Breast epithelium (tissue), 4 donors: ENCODE results near the gene NAV2. TPM values are rescaled to one million over a fixed set of nuclear protein-coding genes. Genes with fewer than 3 reads are reported as not detected.

Source experiments
- DNase-seq, 2 donors: peaks; one replicate each; pipeline ENCODE4 v3.0.0-alpha.2; 2019; ENCODE audit warnings: low spot score in 2 of 2
- H3K27ac ChIP-seq, 2 donors: fragments of 200-600 bp; sonication (generic) in 1 of 2; one replicate each; pipeline ENCODE4 v1.5.1; 2016 to 2019; ENCODE audit warnings: mild to moderate bottlenecking in 1 of 2
- H3K27me3 ChIP-seq, 2 donors: fragments of 200-600 bp; sonication (generic) in 1 of 2; one replicate each; pipeline versions ENCODE4 v1.5.1 to v1.6.0; 2017 to 2019; ENCODE audit warnings: control low read depth in 1 of 2, mild to moderate bottlenecking in 1 of 2
- H3K36me3 ChIP-seq: fragments of 200-600 bp; one replicate; pipeline ENCODE4 v1.5.1; 2019
- H3K4me1 ChIP-seq, 2 donors: fragments of 200-600 bp; sonication (generic); one replicate each; pipeline ENCODE4 v1.5.1; 2016 to 2019; ENCODE audit warnings: control low read depth in 1 of 2
- H3K4me3 ChIP-seq, 3 donors: fragments of 200-600 bp; sonication (generic); 1 replicate in 2 of 3; 2 replicates in 1 of 3; pipeline ENCODE4 v1.5.1; 2016 to 2019; ENCODE audit warnings: mild to moderate bottlenecking in 3 of 3, moderate library complexity in 2 of 3
- H3K9me3 ChIP-seq, 2 donors: fragments of 200-600 bp; sonication (generic) in 1 of 2; one replicate each; pipeline ENCODE4 v1.5.1; 2016 to 2019; ENCODE audit warnings: control low read depth in 1 of 2
- CTCF ChIP-seq, 3 donors: fragments of 450-650 bp; IDR thresholded peaks; one replicate each; pipeline ENCODE4 v1.5.1; 2016 to 2017; ENCODE audit warnings: antibody characterized with exemption in 3 of 3, mild to moderate bottlenecking in 3 of 3, moderate library complexity in 3 of 3
- POLR2A ChIP-seq: fragments of 450-650 bp; IDR thresholded peaks from one replicate; pipeline ENCODE4 v1.6.1; 2016; ENCODE audit warnings: antibody characterized with exemption, mild to moderate bottlenecking, moderate library complexity
- POLR2AphosphoS5 ChIP-seq, 3 donors: sonication (generic); formaldehyde crosslinking; IDR thresholded peaks; one replicate each; pipeline ENCODE4 v1.6.1; 2017; ENCODE audit warnings: antibody characterized with exemption in 3 of 3
- intact Hi-C: fragments of 100-400 bp; cut with DNase I; formaldehyde crosslinking; loops from one replicate; pipeline ENCODE4 v1.15.1; 2023; ENCODE audit warnings: low total_unique reads
- total RNA-seq, 3 donors: library from RNA; depleted of rRNA; stranded (reverse); fragments of >200 nt; gene quantifications; one replicate each; pipeline ENCODE4 v1.1.0, GENCODE V29; 2016

NAV2 gene
- total RNA-seq, 3 donors from 2014 or later, result 28.2 to 61.8 (median 31.4) TPM

GRCh38 chr11:19967787-19968186 is 255.2 kb downstream of the NAV2 start:
- no peaks in the 10 kb centered on the region for H3K4me1 ChIP-seq

GRCh38 chr11:19968860-19969259 is 256.2 kb downstream of the NAV2 start:
- Histone ChIP-seq H3K4me3 (no peak overlapping the region), H3K4me1 (no peaks in the 10 kb centered on the region), H3K9me3 (no peaks in the 10 kb centered on the region), H3K27ac (no peak overlapping the region), H3K27me3 (no peaks in the 10 kb centered on the region), H3K36me3 (no peaks in the 10 kb centered on the region)
- intact Hi-C loops, result no loop called here
- TF ChIP-seq POLR2A (no peak), CTCF (IDR thresholded peaks at IDR 0.05) (no peak), POLR2AphosphoS5 (IDR thresholded peaks at IDR 0.05) (no peak)
- DNase-seq, result no peak

More at GRCh38 chr11:19967787-19968186, 255.2 kb downstream of the NAV2 start:
- DNase-seq, result no peak
- Histone ChIP-seq H3K9me3 (no peaks in the 10 kb centered on the region), H3K27ac (peak overlapping the region in 1 of 2 donors; percentile 10), H3K4me3 (no peak overlapping the region), H3K36me3 (no peaks in the 10 kb centered on the region), H3K27me3 (no peaks in the 10 kb centered on the region)
- no peak for TF ChIP-seq POLR2AphosphoS5 (IDR thresholded peaks at IDR 0.05)
- no peak for TF ChIP-seq POLR2A
- no peak for TF ChIP-seq CTCF (IDR thresholded peaks at IDR 0.05)
- intact Hi-C loops, result no loop called here

GRCh38 chr11:19970944-19971343 is 258.3 kb downstream of the NAV2 start:
- no peaks in the 10 kb centered on the region for H3K9me3 ChIP-seq
- intact Hi-C loops, result no loop called here
- no peaks in the 10 kb centered on the region for H3K27me3 ChIP-seq
- H3K4me1 ChIP-seq, result no peaks in the 10 kb centered on the region
- TF ChIP-seq CTCF (IDR thresholded peaks at IDR 0.05) (no peak), POLR2AphosphoS5 (IDR thresholded peaks at IDR 0.05) (no peak), POLR2A (no peak)
- no peak for DNase-seq
- no peak overlapping the region for H3K27ac ChIP-seq
- no peaks in the 10 kb centered on the region for H3K36me3 ChIP-seq
- no peak overlapping the region for H3K4me3 ChIP-seq

- no peaks in the 10 kb centered on the region for H3K27me3 ChIP-seq
- no peak for DNase-seq
- H3K9me3 ChIP-seq, result no peaks in the 10 kb centered on the region
- H3K36me3 ChIP-seq, result no peaks in the 10 kb centered on the region
- TF ChIP-seq CTCF (IDR thresholded peaks at IDR 0.05), result no peak
- no peak for TF ChIP-seq POLR2AphosphoS5 (IDR thresholded peaks at IDR 0.05)
- TF ChIP-seq POLR2A, result no peak
- H3K4me1 ChIP-seq, result no peaks in the 10 kb centered on the region
- H3K4me3 ChIP-seq, result no peak overlapping the region
- intact Hi-C loops, result no loop called here
- H3K27ac ChIP-seq, result no peak overlapping the region
Measured at GRCh38 chr11:19972091-19972490, 259.5 kb downstream of the NAV2 start.

GRCh38 chr11:19972651-19973050 is 260.0 kb downstream of the NAV2 start:
- TF ChIP-seq CTCF (IDR thresholded peaks at IDR 0.05) (no peak), POLR2A (no peak), POLR2AphosphoS5 (IDR thresholded peaks at IDR 0.05) (no peak)
- no peaks in the 10 kb centered on the region for H3K36me3 ChIP-seq
- H3K27me3 ChIP-seq, result no peaks in the 10 kb centered on the region
- H3K4me3 ChIP-seq, result no peak overlapping the region
- no peaks in the 10 kb centered on the region for H3K4me1 ChIP-seq
- no peaks in the 10 kb centered on the region for H3K9me3 ChIP-seq
- no peak for DNase-seq
- intact Hi-C loops, result no loop called here
- H3K27ac ChIP-seq, result no peak overlapping the region
